PFSK-1 (cell line): ENCODE measurements around the gene ARHGAP19.

Source experiments
- POLR2AphosphoS5 ChIP-seq: IDR thresholded peaks from 2 replicates; pipeline ENCODE4 v1.6.1; 2012; ENCODE audit warnings: low read depth, mild to moderate bottlenecking, control low read depth, low read length, moderate library complexity
- REST ChIP-seq, 2 experiments: IDR thresholded peaks; 2 replicates each; pipeline versions ENCODE4 v1.6.1 to v1.8.0; 2011 to 2012; ENCODE audit warnings: low read depth in 2 of 2, low read length in 2 of 2, control low read depth in 1 of 2, inconsistent platforms in 1 of 2, mild to moderate bottlenecking in 1 of 2, moderate library complexity in 1 of 2; ENCODE audit not compliant: insufficient read depth in 1 of 2

GRCh38 chr10:97261183-97261582 is 31.3 kb downstream of the ARHGAP19 start:
- TF ChIP-seq POLR2AphosphoS5 (no peak), REST (IDR thresholded peaks at IDR 0.05; ENCODE audit: insufficient read depth in 1 of 2, low read depth in 2 of 2, low read length in 2 of 2) (no peak)
